T-cell (primary cell): ENCODE results near the gene KCNIP3. TPM values are rescaled to one million over a fixed set of nuclear protein-coding genes. Genes with fewer than 3 reads are reported as not detected.

Experiments
- ATAC-seq, 4 experiments: fragments of 200-7000 bp in 3 of 4; fragments of 150-1000 bp in 1 of 4; cut with Tn5 transposase; replicated peaks in 1 of 4; 1 replicate in 3 of 4; 2 replicates in 1 of 4; pipeline ENCODE4 v1.10.0; 2021; ENCODE audit warnings: moderate library complexity in 3 of 4, mild to moderate bottlenecking in 2 of 4, moderate number of reproducible peaks in 1 of 4
- CTCF ChIA-PET, 2 donors: fragments of 300-600 bp; sonication (Branson Sonifier 250); formaldehyde crosslinking; loops; one replicate each; lab custom pipeline; 2022; ENCODE audit warnings: antibody characterized with exemption in 2 of 2; lab: Charles Lee
- POLR2A ChIA-PET, 2 donors: fragments of 300-600 bp; sonication (Branson Sonifier 250); formaldehyde crosslinking; loops; one replicate each; lab custom pipeline; 2022; ENCODE audit warnings: antibody characterized with exemption in 2 of 2; lab: Charles Lee
- DNase-seq, 35 experiments: peaks; one replicate each; pipeline versions ENCODE4 v3.0.0 to v3.0.0-alpha.2; 2013 to 2023
- H3K27ac ChIP-seq: one replicate; pipeline ENCODE4 v1.5.1; 2013; ENCODE audit warnings: low read length
- H3K27me3 ChIP-seq, 2 experiments: replicated peaks in 1 of 2; 1 replicate in 1 of 2; 2 replicates in 1 of 2; pipeline versions ENCODE4 v1.6.1 to v1.7.0; 2013; ENCODE audit warnings: low read length in 1 of 2, mixed read lengths in 1 of 2; ENCODE audit not compliant: control insufficient read depth in 2 of 2, insufficient read depth in 2 of 2; ENCODE audit errors: extremely low read depth in 1 of 2
- H3K36me3 ChIP-seq, 2 donors: 1 replicate in 1 of 2; 2 replicates in 1 of 2; pipeline versions ENCODE4 v1.6.1 to v1.7.0; 2013; ENCODE audit warnings: low read length in 1 of 2; ENCODE audit not compliant: control insufficient read depth in 2 of 2, insufficient read depth in 1 of 2; ENCODE audit errors: extremely low read depth in 1 of 2
- H3K4me1 ChIP-seq, 2 experiments: 1 replicate in 1 of 2; 2 replicates in 1 of 2; pipeline versions ENCODE4 v1.6.1 to v1.7.0; 2013; ENCODE audit warnings: low read length in 2 of 2, mixed read lengths in 1 of 2; ENCODE audit not compliant: insufficient read depth in 2 of 2, control insufficient read depth in 1 of 2; ENCODE audit errors: extremely low read depth in 1 of 2
- H3K4me3 ChIP-seq, 2 donors: 1 replicate in 1 of 2; 2 replicates in 1 of 2; pipeline versions ENCODE4 v1.5.1 to v1.7.0; 2013; ENCODE audit warnings: mild to moderate bottlenecking in 2 of 2, low read length in 1 of 2, moderate library complexity in 1 of 2; ENCODE audit not compliant: control insufficient read depth in 1 of 2; ENCODE audit errors: extremely low read depth in 1 of 2
- H3K9me3 ChIP-seq: 2 replicates; pipeline ENCODE4 v1.7.0; 2013
- H3K27ac Mint-ChIP-seq, 2 donors: one replicate each; pipeline ENCODE4 v1.8.0; 2020 to 2021; ENCODE audit warnings: mild to moderate bottlenecking in 2 of 2, mixed read lengths in 2 of 2
- H3K27me3 Mint-ChIP-seq, 2 donors: one replicate each; pipeline ENCODE4 v1.8.0; 2021 to 2022; ENCODE audit warnings: mixed read lengths in 2 of 2
- H3K36me3 Mint-ChIP-seq: one replicate; pipeline ENCODE4 v1.8.0; 2021; ENCODE audit warnings: mixed read lengths
- H3K4me1 Mint-ChIP-seq, 3 donors: one replicate each; pipeline ENCODE4 v1.8.0; 2020 to 2022; ENCODE audit warnings: mixed read lengths in 3 of 3, mild to moderate bottlenecking in 1 of 3
- H3K4me3 Mint-ChIP-seq, 3 donors: one replicate each; pipeline ENCODE4 v1.8.0; 2020 to 2022; ENCODE audit warnings: mild to moderate bottlenecking in 3 of 3, mixed read lengths in 3 of 3, moderate library complexity in 3 of 3
- H3K9me3 Mint-ChIP-seq, 3 donors: one replicate each; pipeline ENCODE4 v1.8.0; 2020 to 2022; ENCODE audit warnings: mixed read lengths in 3 of 3
- WGBS: methylation state at CpG from one replicate; pipeline ENCODE4 v1.1.5; 2013; ENCODE audit warnings: missing lambda C conversion rate; ENCODE audit not compliant: insufficient coverage; 5-methylcytosine and 5-hydroxymethylcytosine counted together
- total RNA-seq, 35 experiments: library from RNA in 6 of 35; stranded (reverse) in 6 of 35; fragments of 120-200 nt in 1 of 35; gene quantifications; one replicate each; pipeline versions ENCODE4 v1.2.1 to v1.2.4 and lab custom pipeline; 2013 to 2026

KCNIP3 gene
- total RNA-seq, 5 donors from 2014 or later (not counting 1 experiment from before 2014, with no cell fraction given) = not detected

GRCh38 chr2:95270541-95271081, 26.5 kb upstream of the KCNIP3 start:
- H3K27ac ChIP-seq = no peak overlapping the region
- no peaks in the 10 kb centered on the region for H3K4me1 Mint-ChIP-seq
- no peaks in the 10 kb centered on the region for H3K4me1 ChIP-seq
- ATAC-seq (no peak), DNase-seq (peak in 2 of 35 experiments; percentile 2 to 11)
- peaks cover 3 to 8% of the 10 kb centered on the region in 2 donors for H3K27me3 Mint-ChIP-seq
- H3K9me3 ChIP-seq = no peaks in the 10 kb centered on the region
- H3K36me3 ChIP-seq = no peaks in the 10 kb centered on the region
- H3K27ac Mint-ChIP-seq = no peak overlapping the region
- H3K4me3 Mint-ChIP-seq = no peak overlapping the region
- no peaks in the 10 kb centered on the region for H3K36me3 Mint-ChIP-seq
- peaks cover 0 to 16% of the 10 kb centered on the region in 2 experiments for H3K27me3 ChIP-seq
- no peaks in the 10 kb centered on the region for H3K9me3 Mint-ChIP-seq
- POLR2A ChIA-PET = no interaction called here
- H3K4me3 ChIP-seq = no peak overlapping the region
- CTCF ChIA-PET = no interaction called here
- WGBS = 71% methylated on average over 1 of the region's 8 CpGs

DNA sequence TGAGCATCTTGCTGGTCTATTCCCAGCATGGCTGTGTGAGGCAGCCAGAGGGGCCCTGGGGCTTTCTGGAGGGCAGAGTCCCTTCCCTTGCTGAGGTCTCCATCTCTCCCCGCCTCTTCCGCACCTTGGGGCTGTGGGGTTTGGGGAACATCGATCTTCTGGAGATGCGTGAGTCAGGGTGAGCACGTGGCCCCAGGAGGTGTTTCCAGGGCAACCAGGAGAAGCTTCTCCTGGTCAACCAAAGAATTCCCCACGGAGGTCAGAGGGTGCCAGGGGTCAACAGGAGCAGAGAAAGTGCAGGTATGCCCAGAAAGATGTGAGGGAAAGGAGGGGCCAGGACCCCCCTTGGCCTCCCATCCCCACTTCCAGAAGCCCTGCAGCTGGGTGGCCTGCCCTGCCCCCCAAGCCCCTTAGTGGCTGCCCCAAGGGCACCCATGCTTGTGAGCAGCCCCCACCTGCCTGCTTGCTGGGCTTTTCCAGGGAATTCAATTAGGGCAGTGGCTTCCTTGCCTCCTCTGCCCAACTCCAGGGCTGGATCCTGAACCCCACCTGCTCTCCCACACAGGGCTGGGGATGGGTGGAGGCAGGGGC, 25.7 kb upstream of the KCNIP3 start:
- Histone ChIP-seq H3K4me1 (no peaks in the 10 kb centered on the region), H3K9me3 (no peaks in the 10 kb centered on the region), H3K27ac (no peak overlapping the region), H3K4me3 (no peak overlapping the region), H3K36me3 (no peaks in the 10 kb centered on the region), H3K27me3 (peaks cover 0 to 14% of the 10 kb centered on the region in 2 experiments)
- no CpG with 5 or more reads among the region's 6 CpGs for WGBS
- CTCF ChIA-PET = no interaction called here
- H3K36me3 Mint-ChIP-seq = no peaks in the 10 kb centered on the region
- H3K4me1 Mint-ChIP-seq = no peaks in the 10 kb centered on the region
- H3K9me3 Mint-ChIP-seq = no peaks in the 10 kb centered on the region
- ATAC-seq (no peak), DNase-seq (peak in 1 of 35 experiments; percentile 11)
- H3K27ac Mint-ChIP-seq = no peak overlapping the region
- H3K4me3 Mint-ChIP-seq = no peak overlapping the region
- H3K27me3 Mint-ChIP-seq = peaks cover 3 to 4% of the 10 kb centered on the region in 2 donors
- POLR2A ChIA-PET = no interaction called here

DNA sequence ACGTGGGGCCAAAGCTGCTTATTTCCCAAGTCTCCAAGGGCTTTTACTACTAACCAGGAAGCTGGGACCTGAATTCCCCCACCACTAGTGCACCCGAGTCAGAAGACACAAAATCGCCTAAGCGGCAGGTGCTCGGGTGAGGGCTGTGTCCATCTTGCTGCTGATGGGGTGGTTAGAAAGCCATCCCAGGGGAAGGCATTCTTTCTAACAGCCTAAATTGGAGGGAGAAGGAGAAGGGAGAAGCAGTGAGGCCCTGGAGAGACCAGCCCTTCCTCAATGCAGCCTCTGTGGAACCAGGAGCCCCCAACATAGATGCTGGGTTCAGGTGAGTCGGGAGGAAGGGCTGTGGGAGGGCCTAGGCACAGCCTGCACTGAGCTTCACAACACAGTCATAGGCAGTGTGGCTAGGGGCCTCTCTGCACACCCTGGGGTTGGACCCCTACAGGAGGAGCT, 24.8 kb upstream of the KCNIP3 start:
- no peaks in the 10 kb centered on the region for H3K9me3 ChIP-seq
- H3K4me1 ChIP-seq = no peaks in the 10 kb centered on the region
- no peaks in the 10 kb centered on the region for H3K36me3 Mint-ChIP-seq
- H3K27ac ChIP-seq = no peak overlapping the region
- ChIA-PET CTCF (no interaction called here), POLR2A (no interaction called here)
- no CpG with 5 or more reads among the region's 6 CpGs for WGBS
- no peak for DNase-seq
- H3K27me3 Mint-ChIP-seq = peaks cover 0 to 3% of the 10 kb centered on the region in 2 donors
- no peaks in the 10 kb centered on the region for H3K9me3 Mint-ChIP-seq
- H3K27ac Mint-ChIP-seq = no peak overlapping the region
- no peak overlapping the region for H3K4me3 ChIP-seq
- H3K4me1 Mint-ChIP-seq = no peaks in the 10 kb centered on the region
- peaks cover 0 to 10% of the 10 kb centered on the region in 2 experiments for H3K27me3 ChIP-seq
- ATAC-seq = no peak
- no peaks in the 10 kb centered on the region for H3K36me3 ChIP-seq
- no peak overlapping the region for H3K4me3 Mint-ChIP-seq

GRCh38 chr2:95272781-95273180, 24.4 kb upstream of the KCNIP3 start:
- ChIA-PET POLR2A (no interaction called here), CTCF (no interaction called here)
- Histone ChIP-seq H3K27me3 (peaks cover 0 to 10% of the 10 kb centered on the region in 2 experiments), H3K9me3 (no peaks in the 10 kb centered on the region), H3K4me3 (no peak overlapping the region), H3K4me1 (no peaks in the 10 kb centered on the region), H3K36me3 (no peaks in the 10 kb centered on the region), H3K27ac (no peak overlapping the region)
- Mint-ChIP-seq H3K4me3 (no peak overlapping the region), H3K27me3 (peaks cover 0 to 3% of the 10 kb centered on the region in 2 donors), H3K36me3 (no peaks in the 10 kb centered on the region), H3K4me1 (no peaks in the 10 kb centered on the region), H3K9me3 (no peaks in the 10 kb centered on the region), H3K27ac (no peak overlapping the region)
- DNase-seq (peak in 1 of 35 experiments; percentile 18), ATAC-seq (no peak)
- WGBS = no CpG with 5 or more reads among the region's 1 CpG

- CTCF ChIA-PET = no interaction called here
- Mint-ChIP-seq H3K27ac (no peak overlapping the region), H3K4me1 (no peaks in the 10 kb centered on the region), H3K36me3 (no peaks in the 10 kb centered on the region), H3K9me3 (no peaks in the 10 kb centered on the region), H3K4me3 (no peak overlapping the region), H3K27me3 (peaks cover 0 to 3% of the 10 kb centered on the region in 2 donors)
- H3K27me3 ChIP-seq = peaks cover 0 to 10% of the 10 kb centered on the region in 2 experiments
- no peak overlapping the region for H3K4me3 ChIP-seq
- no peak overlapping the region for H3K27ac ChIP-seq
- 86% methylated on average over 11 of the region's 11 CpGs for WGBS
- no peaks in the 10 kb centered on the region for H3K4me1 ChIP-seq
- H3K36me3 ChIP-seq = no peaks in the 10 kb centered on the region
- H3K9me3 ChIP-seq = no peaks in the 10 kb centered on the region
- DNase-seq = no peak
- no peak for ATAC-seq
- POLR2A ChIA-PET = no interaction called here
Measured at GRCh38 chr2:95273566-95274290, 23.4 kb upstream of the KCNIP3 start.

DNA sequence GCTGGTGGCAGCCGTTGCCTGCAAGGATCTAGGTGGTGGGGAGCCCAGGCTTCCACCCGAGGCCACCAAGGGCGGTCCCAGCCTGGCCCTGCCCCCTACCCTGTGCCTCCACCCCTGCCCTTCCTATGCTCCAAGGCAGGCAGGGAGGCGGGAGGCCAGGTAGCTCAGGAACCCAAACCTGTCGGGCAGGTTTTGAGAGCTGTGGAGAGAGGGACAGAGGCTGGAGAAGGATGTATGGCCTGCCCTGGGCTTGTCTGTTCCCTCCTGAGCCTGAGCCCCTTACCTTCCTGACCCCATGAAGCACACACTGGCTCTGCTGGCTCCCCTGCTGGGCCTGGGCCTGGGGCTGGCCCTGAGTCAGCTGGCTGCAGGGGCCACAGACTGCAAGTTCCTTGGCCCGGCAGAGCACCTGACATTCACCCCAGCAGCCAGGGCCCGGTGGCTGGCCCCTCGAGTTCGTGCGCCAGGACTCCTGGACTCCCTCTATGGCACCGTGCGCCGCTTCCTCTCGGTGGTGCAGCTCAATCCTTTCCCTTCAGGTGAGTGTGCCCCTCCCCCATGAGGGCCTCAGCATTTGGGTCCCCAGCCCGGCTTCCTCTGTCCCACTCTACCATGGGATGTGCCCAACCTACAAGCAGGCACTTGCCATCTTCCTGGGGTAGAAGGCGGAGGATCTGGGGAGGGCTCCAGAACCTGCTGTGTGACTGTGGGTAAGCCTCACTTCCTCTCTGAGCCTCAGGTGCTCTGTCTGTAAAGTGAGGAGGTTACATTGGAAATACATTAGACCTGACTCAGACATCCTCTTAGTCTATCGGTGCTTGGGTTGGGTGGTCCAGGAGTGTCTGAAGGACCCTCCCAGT, 22.6 kb upstream of the KCNIP3 start, which contains the start of gene PROM2:
TSS of gene PROM2 (plus strand) at position 159 of the 860 bp plus-strand sequence. CDS start at position 296, 137 bp downstream.
- Mint-ChIP-seq H3K36me3 (no peaks in the 10 kb centered on the region), H3K27ac (no peak within 1 kb of the TSS), H3K27me3 (peaks cover 0 to 3% of the 10 kb centered on the region in 2 donors), H3K9me3 (no peaks in the 10 kb centered on the region), H3K4me1 (no peaks in the 10 kb centered on the region), H3K4me3 (no peak within 1 kb of the TSS)
- no peaks in the 10 kb centered on the region for H3K9me3 ChIP-seq
- CTCF ChIA-PET = no interaction called here
- ATAC-seq = no peak
- 92% methylated on average over 11 of the region's 17 CpGs for WGBS
- no peaks in the 10 kb centered on the region for H3K4me1 ChIP-seq
- peaks cover 0 to 9% of the 10 kb centered on the region in 2 experiments for H3K27me3 ChIP-seq
- no peak within 1 kb of the TSS for H3K4me3 ChIP-seq
- no peaks in the 10 kb centered on the region for H3K36me3 ChIP-seq
- DNase-seq = peak in 3 of 35 experiments; percentile 1 to 23 (median 2)
- POLR2A ChIA-PET = no interaction called here
- H3K27ac ChIP-seq = no peak within 1 kb of the TSS
